SK-N-MC (cell line): ENCODE measurements around the gene CLTC.

Source experiments
- EZH2 ChIP-seq: fragments of 200-600 bp; sonication (generic); IDR thresholded peaks from one replicate; pipeline ENCODE4 v1.6.1; 2017; ENCODE audit warnings: antibody characterized with exemption
- POLR2AphosphoS5 ChIP-seq: IDR thresholded peaks from 2 replicates; pipeline ENCODE4 v1.6.1; 2012; ENCODE audit warnings: mild to moderate bottlenecking, low read depth, low read length, borderline replicate concordance

GRCh38 chr17:59725691-59726090, 106.0 kb downstream of the CLTC start:
- no peak for TF ChIP-seq EZH2
- TF ChIP-seq POLR2AphosphoS5: no peak
